Measurements from ENCODE around the gene LGMN.

DNA sequence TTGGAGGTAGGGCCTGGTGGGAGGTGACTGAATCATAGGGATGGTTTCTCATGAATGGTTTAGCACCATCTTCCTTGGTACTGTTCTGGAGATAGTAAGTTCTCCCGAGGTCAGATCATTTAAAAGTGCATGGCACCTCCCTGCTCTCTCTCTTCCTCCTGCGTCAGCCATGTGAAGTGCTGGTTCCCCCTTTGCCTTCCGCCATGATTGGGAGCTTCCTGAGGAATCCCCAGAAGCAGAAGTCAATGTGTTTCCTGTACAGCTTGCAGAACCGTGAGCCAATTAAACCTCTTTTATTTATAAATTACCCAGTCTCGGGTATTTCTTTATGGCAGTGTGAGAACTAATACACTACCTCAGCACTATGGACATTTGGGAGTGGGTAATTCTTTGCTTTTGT, 4.8 kb upstream of the LGMN start:
- TF ChIP-seq EZH2 (IDR thresholded peaks at IDR 0.05; ENCODE audit: insufficient read depth, poor library complexity, severe bottlenecking) (no peak), EZH2phosphoT487 (IDR thresholded peaks at IDR 0.05; ENCODE audit: insufficient read depth, low read depth) (no peak)

Measured in GM23248 (cell line).